GM19328 (cell line): ENCODE data around the gene FAM234A.

Source experiments
- ATAC-seq: cut with Tn5 transposase; IDR thresholded peaks from one replicate; pipeline ENCODE4 v1.9.1; 2021; ENCODE audit warnings: mild to moderate bottlenecking, moderate library complexity; ENCODE audit not compliant: unreplicated experiment

FAM234A gene

GRCh38 chr16:280005-280460, 45.4 kb downstream of the FAM234A start:
- ATAC-seq: no peak

- ATAC-seq: no peak
Observed at GRCh38 chr16:280552-280951, 45.9 kb downstream of the FAM234A start, which contains the start of gene ARHGDIG. ARHGDIG (plus strand) TSS chr16:280591; CDS start chr16:280681, 90 bp downstream.

DNA sequence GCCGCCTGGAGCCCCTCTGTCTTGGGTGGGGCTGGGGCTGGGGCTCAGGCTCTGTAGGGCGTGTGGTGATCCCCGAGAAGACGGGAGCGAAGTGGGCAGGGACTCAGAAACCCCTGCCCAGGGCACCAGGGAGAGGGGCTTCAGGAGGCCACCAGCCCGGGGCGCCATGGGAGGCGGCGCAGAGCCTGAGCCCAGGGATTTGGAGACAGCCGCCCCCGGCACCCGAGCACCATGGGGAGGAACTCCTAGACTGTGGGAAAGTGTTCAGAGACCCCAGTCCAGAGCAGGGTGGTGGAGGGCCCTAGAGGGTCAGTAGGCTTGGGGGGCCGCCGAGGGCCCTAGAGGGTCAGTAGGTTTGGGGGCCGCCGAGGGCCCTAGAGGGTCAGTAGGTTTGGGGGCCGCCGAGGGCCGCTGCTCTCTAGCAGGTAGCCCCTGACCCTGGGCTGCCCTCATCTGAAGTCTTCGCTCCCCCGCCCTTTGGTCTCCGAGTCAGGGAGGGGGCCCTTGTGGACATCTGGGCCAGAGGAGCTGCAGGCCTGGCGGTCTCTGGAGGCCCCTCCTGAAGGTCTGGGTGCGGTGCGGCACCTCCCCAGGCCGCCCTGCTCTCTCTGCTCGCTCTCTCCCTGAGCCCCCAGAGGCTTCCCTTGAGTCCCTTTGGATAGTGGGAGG, 46.5 kb downstream of the FAM234A start:
- no peak for ATAC-seq

DNA sequence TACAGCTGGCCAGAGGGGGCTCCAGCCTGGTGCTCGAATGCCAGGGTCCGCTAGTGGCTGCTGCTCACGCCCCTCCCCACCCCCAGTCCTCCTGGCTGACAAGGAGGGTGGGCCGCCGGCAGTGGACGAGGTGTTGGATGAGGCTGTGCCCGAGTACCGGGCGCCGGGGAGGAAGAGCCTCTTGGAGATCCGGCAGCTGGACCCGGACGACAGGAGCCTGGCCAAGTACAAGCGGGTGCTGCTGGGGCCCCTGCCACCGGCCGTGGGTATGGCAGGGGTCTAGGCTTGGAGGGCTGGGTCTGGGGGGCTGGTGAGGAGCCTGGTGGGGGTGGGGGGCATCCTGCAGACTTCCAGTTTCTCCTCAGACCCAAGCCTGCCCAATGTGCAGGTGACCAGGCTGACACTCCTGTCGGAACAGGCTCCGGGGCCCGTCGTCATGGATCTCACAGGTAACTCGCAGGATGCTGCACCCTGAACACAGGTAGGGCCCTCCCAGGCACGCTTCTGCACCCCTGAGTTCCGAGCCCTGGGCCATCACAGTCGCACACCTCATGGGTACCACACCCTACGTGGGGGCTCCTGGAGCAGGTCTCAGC, 47.1 kb downstream of the FAM234A start:
- ATAC-seq: no peak

- ATAC-seq: no peak
Observed at GRCh38 chr16:282491-282890, 47.9 kb downstream of the FAM234A start.

DNA sequence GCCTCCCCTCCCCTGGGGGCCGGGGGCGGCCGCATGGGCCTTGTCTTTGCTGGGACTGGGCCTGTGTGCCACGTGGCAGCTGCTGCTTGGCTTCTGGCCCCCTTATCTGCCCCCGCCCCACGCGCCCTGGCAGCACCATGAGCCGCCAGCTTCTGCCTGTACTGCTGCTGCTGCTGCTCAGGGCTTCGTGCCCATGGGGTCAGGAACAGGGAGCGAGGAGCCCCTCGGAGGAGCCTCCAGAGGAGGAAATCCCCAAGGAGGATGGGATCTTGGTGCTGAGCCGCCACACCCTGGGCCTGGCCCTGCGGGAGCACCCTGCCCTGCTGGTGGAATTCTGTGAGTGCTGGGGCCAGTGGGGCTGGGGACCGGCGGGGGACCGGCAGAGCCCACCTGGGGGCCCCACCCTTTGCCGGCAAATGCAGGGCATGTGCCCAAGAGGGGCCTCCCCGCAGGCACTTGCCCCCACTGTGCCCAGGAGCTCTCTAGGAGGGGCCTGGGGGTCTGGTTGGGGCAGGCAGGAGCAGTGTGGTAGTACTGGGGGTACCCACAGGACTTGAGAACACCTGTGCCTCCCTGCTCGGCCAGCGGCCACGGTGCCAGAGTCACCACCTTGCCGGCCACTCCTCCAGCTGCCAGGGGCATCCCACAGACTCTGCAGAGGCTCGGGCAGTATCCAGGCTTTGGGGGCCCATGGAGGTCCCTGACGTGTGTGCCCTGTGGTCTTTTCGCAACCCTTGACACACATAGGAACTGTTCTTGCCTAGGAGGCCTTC, 48.6 kb downstream of the FAM234A start, which contains the start of gene PDIA2:
PDIA2 (plus strand) TSS at position 132 of the 773 bp plus-strand sequence; CDS start at position 138, 6 bp downstream.
- no peak for ATAC-seq

DNA sequence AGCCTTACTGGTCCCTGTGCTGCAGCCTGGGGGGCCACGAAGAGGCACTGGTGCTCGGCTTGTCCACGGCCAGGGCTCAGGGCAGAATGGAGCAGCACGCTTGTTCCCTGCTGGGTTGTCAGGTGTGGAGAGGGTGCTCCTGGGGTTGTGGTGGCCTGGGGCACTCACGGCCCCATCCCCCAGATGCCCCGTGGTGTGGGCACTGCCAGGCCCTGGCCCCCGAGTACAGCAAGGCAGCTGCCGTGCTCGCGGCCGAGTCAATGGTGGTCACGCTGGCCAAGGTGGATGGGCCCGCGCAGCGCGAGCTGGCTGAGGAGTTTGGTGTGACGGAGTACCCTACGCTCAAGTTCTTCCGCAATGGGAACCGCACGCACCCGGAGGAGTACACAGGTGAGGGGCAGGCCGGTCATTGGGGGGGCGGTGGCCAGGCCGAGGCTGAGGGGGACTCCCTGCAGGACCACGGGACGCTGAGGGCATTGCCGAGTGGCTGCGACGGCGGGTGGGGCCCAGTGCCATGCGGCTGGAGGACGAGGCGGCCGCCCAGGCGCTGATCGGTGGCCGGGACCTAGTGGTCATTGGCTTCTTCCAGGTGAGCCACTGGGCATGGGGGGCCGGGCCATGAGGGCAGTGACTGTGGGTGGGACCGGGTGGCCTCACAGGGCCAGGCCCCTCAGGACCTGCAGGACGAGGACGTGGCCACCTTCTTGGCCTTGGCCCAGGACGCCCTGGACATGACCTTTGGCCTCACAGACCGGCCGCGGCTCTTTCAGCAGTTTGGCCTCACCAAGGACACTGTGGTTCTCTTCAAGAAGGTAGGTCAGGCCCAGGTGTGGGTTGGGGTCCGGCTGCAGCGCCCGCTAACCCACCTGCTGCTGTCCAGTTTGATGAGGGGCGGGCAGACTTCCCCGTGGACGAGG, 49.8 kb downstream of the FAM234A start:
- no peak for ATAC-seq

DNA sequence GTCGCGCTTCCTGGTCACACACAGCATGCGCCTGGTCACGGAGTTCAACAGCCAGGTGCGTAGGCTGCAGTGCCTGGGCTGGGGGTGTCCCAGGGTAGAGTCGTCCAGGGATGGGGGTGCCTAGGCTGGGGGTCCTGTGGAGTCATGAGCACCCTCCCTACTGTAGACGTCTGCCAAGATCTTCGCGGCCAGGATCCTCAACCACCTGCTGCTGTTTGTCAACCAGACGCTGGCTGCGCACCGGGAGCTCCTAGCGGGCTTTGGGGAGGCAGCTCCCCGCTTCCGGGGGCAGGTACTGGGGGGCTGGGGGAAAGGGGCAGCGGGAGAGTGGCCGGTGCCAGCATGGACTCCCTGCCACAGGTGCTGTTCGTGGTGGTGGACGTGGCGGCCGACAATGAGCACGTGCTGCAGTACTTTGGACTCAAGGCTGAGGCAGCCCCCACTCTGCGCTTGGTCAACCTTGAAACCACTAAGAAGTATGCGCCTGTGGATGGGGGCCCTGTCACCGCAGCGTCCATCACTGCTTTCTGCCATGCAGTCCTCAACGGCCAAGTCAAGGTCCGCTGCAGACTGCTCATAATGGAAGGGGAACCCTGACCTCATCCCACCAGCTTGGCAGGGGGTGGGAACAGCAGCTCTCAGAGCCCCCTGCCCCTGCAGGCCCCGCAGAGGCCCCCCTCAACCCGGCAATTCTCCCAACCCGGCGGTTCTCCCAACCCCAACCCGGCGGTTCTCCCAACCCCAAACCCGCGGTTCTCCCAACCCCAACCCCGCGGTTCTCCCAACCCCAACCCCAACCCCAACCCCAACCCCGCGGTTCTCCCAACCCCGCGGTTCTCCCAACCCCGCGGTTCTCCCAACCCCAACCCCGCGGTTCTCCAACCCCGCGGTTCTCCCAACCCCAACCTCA, 50.8 kb downstream of the FAM234A start:
- no peak for ATAC-seq

GRCh38 chr16:286491-287297, 52.1 kb downstream of the FAM234A start:
- ATAC-seq: no peak

- ATAC-seq: no peak
Observed at GRCh38 chr16:287298-287811, 52.7 kb downstream of the FAM234A start.

DNA sequence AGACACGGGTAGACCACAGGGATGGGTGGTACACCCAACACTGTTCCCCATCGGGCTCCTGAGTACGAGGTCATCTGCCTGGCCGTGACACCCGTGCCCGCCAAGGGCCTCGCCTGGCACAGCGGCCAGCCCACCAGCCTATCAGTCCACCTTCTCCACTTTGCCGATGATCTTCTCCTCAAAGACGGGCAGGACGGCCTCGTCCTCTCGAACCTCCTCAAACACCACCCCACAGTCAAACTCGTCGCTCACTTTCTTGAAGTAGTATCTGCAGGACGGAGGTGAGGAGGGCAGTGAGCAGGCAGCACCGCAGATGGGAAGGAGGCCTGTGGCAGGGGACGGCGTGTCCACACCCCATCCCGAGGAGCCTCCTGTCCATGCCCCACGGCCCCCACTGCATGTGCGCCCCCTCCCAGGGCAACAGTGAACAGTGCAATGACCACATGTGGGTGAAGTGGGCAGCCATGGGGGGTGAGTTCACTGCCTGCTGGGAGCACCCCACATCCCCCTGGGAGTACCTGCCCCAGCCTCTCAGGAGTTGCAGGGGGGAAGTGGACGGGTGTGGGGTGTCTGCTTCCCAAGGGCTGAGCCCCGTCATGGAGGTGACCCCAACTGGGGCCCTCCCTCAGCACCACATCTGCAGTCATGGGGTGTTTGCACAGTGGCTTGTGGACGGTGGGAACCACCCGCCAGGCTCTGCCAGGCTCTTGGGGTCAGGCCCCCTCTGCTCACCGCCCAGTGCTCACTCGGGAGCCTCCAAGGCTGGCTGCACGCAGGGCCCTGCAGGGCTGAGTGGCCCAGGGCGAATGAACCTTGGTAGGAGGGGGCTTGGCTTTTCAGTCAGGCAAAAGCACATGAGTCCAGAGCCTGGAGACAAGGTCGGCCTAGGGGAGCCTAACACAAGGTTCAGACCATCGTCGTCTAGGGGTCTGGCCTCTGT, 53.6 kb downstream of the FAM234A start:
- ATAC-seq: no peak

DNA sequence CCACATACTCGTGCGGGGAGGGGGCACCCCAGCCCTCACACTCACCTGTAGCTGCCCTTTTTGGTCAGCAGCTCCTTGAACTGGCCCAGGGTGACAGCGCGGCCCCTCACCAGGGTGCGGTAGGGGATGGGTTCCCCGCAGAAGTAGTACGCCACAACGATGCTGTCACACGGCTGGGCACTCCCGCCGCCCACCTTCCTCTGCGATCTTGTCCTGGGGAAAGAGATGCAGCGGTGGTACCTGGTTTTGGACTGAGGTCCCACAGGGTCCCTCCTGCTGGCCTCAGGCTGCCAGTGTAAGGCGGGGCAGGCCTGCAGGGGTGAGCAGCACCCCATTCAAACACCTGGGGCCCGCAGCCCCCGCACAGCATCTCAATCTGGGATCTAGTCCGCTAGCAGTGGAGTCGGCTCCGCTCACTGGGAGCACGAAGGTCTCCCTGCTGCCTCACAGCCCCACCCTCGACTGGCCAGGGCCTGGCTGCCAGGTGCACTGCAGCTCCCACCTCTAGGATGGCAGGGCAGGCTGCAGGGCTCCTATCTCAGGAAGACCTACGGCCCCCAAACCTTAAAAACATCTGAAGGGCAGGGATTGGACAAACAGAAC, 54.9 kb downstream of the FAM234A start:
- no peak for ATAC-seq

DNA sequence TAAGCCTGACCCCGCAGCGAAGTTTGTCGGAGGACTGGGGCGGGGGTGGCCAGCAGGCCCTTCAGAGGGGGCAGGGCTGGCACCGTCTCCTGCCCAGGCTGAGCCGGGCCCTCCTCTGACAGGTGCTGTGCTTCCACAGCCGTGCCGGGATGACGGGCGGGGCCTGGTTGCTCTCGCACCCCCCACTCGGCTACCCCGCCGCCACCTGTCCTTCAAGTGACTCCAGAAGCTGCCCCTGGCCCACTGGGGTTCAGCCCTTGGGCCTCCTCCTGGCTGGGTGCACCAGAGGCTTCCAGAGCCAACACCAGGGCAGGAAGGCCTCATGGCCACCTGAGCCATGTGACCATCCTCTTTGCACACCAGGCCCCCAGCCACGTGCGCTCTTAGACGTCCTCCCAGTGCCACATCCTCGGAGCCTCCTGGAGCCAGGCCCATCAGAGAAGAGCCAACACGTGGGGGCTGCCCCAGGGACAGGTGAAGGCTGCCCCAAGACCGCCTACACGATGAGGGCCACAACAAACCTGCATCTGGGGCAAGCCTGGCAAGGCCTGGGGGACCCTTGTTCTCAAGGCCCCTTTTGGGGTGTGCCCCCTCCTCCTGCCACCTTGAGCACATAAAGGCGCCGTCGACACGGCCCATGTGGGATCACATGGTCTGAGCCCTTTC, 55.5 kb downstream of the FAM234A start:
- ATAC-seq: no peak

GRCh38 chr16:290681-291405, 56.2 kb downstream of the FAM234A start:
- ATAC-seq: no peak

GRCh38 chr16:291539-291938, 56.9 kb downstream of the FAM234A start:
- ATAC-seq: no peak
